ENCODE measurements around the gene GPRC5D. TPM values are rescaled to one million over a fixed set of nuclear protein-coding genes. Genes with fewer than 3 reads are reported as not detected.

The GPRC5D gene
- not detected in 2 replicates for total RNA-seq

GRCh38 chr12:12952036-12952435 is at the start of gene GPRC5D:
Gene GPRC5D, minus strand, starts transcription at chr12:12952170. Its CDS starts 1,786 bp downstream, at chr12:12950384.

GRCh38 chr12:12999959-13000615 is 48.1 kb upstream of the GPRC5D start, which contains the start of gene HEBP1:
Gene HEBP1, minus strand, starts transcription at chr12:13000265. Its CDS starts 151 bp downstream, at chr12:13000114.

GRCh38 chr12:12891080-12891880 is 60.7 kb downstream of the GPRC5D start, which contains the start of gene GPRC5A:
Gene GPRC5A, plus strand, starts transcription at chr12:12891562. Its CDS starts 16,688 bp downstream, at chr12:12908250.

Other genes starting within 250 kb of the GPRC5D start
- gene CDKN1B, start 234.8 kb downstream of the GPRC5D start, total RNA-seq = 51.0 and 52.0 TPM in 2 replicates
- gene APOLD1, start 166.5 kb downstream of the GPRC5D start, total RNA-seq = 56.6 and 77.2 TPM in 2 replicates
- gene DDX47, start 138.8 kb downstream of the GPRC5D start, total RNA-seq = 80.1 and 99.2 TPM in 2 replicates
- 18.6 and 37.8 TPM in 2 replicates for gene GPRC5A, start 60.6 kb downstream of the GPRC5D start, total RNA-seq
- 10.0 and 15.2 TPM in 2 replicates for gene HEBP1, start 48.1 kb upstream of the GPRC5D start, total RNA-seq
- 9.2 and 15.8 TPM in 2 replicates for gene FAM234B, start 92.2 kb upstream of the GPRC5D start, total RNA-seq
- gene GSG1, start 151.5 kb upstream of the GPRC5D start, total RNA-seq = 0.19 and 0.85 TPM in 2 replicates
- 46.8 and 150 TPM in 2 replicates for gene EMP1, start 244.6 kb upstream of the GPRC5D start, total RNA-seq